Effector CD8-positive, alpha-beta T cell (primary cell): ENCODE measurements around the gene GRAMD4.

Experiments
- DNase-seq: peaks from one replicate; lab custom pipeline; 2025; lab: John Stamatoyannopoulos, UW

GRAMD4 gene

GRCh38 chr22:46583571-46583970, 36.6 kb upstream of the GRAMD4 start:
- no peak for DNase-seq

- no peak for DNase-seq
Observed at GRCh38 chr22:46584081-46584921, 35.9 kb upstream of the GRAMD4 start.

GRCh38 chr22:46585340-46586122, 34.7 kb upstream of the GRAMD4 start:
- DNase-seq, result no peak

- DNase-seq, result no peak
Observed at GRCh38 chr22:46586123-46586519, 34.1 kb upstream of the GRAMD4 start.

GRCh38 chr22:46586531-46587011, 33.6 kb upstream of the GRAMD4 start:
- no peak for DNase-seq

- no peak for DNase-seq
Observed at GRCh38 chr22:46587061-46587460, 33.1 kb upstream of the GRAMD4 start.

GRCh38 chr22:46587492-46588278, 32.5 kb upstream of the GRAMD4 start:
- no peak for DNase-seq

GRCh38 chr22:46588279-46589140, 31.7 kb upstream of the GRAMD4 start:
- no peak for DNase-seq

- no peak for DNase-seq
Observed at GRCh38 chr22:46589141-46589748, 30.9 kb upstream of the GRAMD4 start.

GRCh38 chr22:46589871-46590271, 30.3 kb upstream of the GRAMD4 start:
- no peak for DNase-seq

- no peak for DNase-seq
Observed at GRCh38 chr22:46590334-46590733, 29.9 kb upstream of the GRAMD4 start.

- no peak for DNase-seq
Observed at GRCh38 chr22:46591930-46592329, 28.3 kb upstream of the GRAMD4 start.

- DNase-seq, result no peak
Observed at GRCh38 chr22:46592390-46592872, 27.8 kb upstream of the GRAMD4 start.

GRCh38 chr22:46593211-46593681, 26.9 kb upstream of the GRAMD4 start:
- DNase-seq, result no peak

GRCh38 chr22:46593996-46594946, 25.9 kb upstream of the GRAMD4 start:
- no peak for DNase-seq

- DNase-seq, result no peak
Observed at GRCh38 chr22:46594947-46595298, 25.3 kb upstream of the GRAMD4 start.

GRCh38 chr22:46595545-46595944, 24.6 kb upstream of the GRAMD4 start:
- no peak for DNase-seq

GRCh38 chr22:46596032-46596441, 24.1 kb upstream of the GRAMD4 start:
- DNase-seq, result no peak

GRCh38 chr22:46596819-46597218, 23.4 kb upstream of the GRAMD4 start:
- no peak for DNase-seq
